WTC11 (cell line): ENCODE measurements around the gene PCIF1.

ENCODE experiments used
- ARID4B ChIP-seq: sonication (generic); formaldehyde crosslinking; IDR thresholded peaks from 2 replicates; pipeline ENCODE4 v1.8.0; 2023; ENCODE audit warnings: missing genetic modification reagents, mild to moderate bottlenecking, borderline replicate concordance
- ATF3 ChIP-seq: sonication (generic); formaldehyde crosslinking; conservative IDR thresholded peaks from 2 replicates; pipeline ENCODE4 v1.8.1; 2022; ENCODE audit warnings: mild to moderate bottlenecking, missing genetic modification reagents
- ATF6 ChIP-seq: sonication (generic); formaldehyde crosslinking; IDR thresholded peaks from 2 replicates; pipeline ENCODE4 v1.8.1; 2023; ENCODE audit warnings: mild to moderate bottlenecking, missing genetic modification reagents
- CTCF ChIP-seq: fragments of 200-600 bp; IDR thresholded peaks from 2 replicates; pipeline ENCODE4 v1.8.0; 2022; ENCODE audit warnings: antibody characterized with exemption
- FOXJ3 ChIP-seq: sonication (generic); formaldehyde crosslinking; IDR thresholded peaks from 2 replicates; pipeline ENCODE4 v1.9.0; 2021; ENCODE audit warnings: missing genetic modification reagents, mild to moderate bottlenecking, borderline replicate concordance
- HMGXB4 ChIP-seq: sonication (generic); formaldehyde crosslinking; IDR thresholded peaks from 2 replicates; pipeline ENCODE4 v1.8.1; 2023; ENCODE audit warnings: mild to moderate bottlenecking, moderate library complexity, missing genetic modification reagents
- ZNF138 ChIP-seq: sonication (generic); formaldehyde crosslinking; conservative IDR thresholded peaks from 2 replicates; pipeline ENCODE4 v1.8.1; 2022; ENCODE audit warnings: mild to moderate bottlenecking, moderate library complexity, missing genetic modification reagents
- ZNF396 ChIP-seq: fragments of 250-450 bp; sonication (Bioruptor Pico); IDR thresholded peaks from 2 replicates; pipeline ENCODE4 v1.8.0; 2021; ENCODE audit warnings: mild to moderate bottlenecking, moderate library complexity, borderline replicate concordance
- ZSCAN18 ChIP-seq: fragments of 250-450 bp; sonication (Bioruptor Pico); IDR thresholded peaks from 2 replicates; pipeline ENCODE4 v2.1.2; 2022; ENCODE audit warnings: mild to moderate bottlenecking, moderate library complexity

- no peak for TF ChIP-seq CTCF
- no peak for TF ChIP-seq ARID4B (CRISPR knock-in tag)
- no peak for TF ChIP-seq ZNF138 (CRISPR knock-in tag)
- no peak for TF ChIP-seq FOXJ3 (CRISPR knock-in tag)
- TF ChIP-seq ATF3 (CRISPR knock-in tag): no peak
- TF ChIP-seq ATF6 (CRISPR knock-in tag): no peak
- no peak for TF ChIP-seq ZSCAN18 (CRISPR knock-in tag)
- no peak for TF ChIP-seq HMGXB4
- no peak for TF ChIP-seq ZNF396 (CRISPR knock-in tag)
Observed at GRCh38 chr20:45907219-45907948, 27.1 kb upstream of the PCIF1 start.
